NCI-H526 (cell line): ENCODE measurements around the gene CRADD.
"Not testable (repeated sequence)": the region's sequence is repeated elsewhere in the genome, so short reads cannot be mapped to it uniquely, and the experiment has no call there.

Experiments
- DNase-seq, 2 experiments: peaks; one replicate each; lab custom pipeline; 2025; lab: John Stamatoyannopoulos, UW

The CRADD gene

DNA sequence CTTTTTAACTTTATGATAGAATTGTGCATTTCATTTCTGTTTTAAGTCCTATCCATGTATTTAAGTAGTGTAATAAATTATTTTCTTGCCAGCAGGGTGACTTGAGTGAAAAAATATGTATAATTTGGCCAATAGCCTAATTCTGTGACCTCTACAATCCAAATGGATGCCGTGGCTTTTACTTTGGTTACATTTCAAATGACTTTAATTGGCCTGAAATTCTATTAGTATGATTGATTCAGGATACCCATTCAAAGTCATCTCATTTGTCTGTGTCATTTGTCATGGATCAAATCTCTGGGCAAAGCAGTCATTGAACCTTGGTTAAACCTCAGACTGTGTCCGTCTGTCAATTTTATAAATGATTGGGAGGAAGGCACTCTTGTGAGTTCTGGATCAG lies 29.6 kb downstream of the CRADD start:
- no peak for DNase-seq

DNA sequence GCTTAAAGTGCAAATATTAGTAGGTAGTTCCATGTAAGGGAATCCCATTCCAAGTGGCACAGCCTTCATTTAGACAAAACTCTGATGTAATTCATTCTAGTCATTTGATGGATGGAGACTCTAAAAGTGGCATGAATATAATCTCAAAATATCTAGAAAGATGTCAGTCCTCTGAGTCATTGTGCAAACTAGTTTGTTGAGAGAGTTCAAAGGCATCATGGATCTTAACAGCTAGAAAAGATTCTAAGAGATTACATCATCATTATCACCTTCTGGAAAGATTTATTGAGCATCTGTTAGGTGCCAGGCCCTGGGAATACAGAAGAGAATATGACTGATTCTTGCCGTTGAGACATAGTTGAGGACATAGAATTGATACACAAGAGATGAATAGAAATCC lies 30.7 kb downstream of the CRADD start:
- no peak for DNase-seq

DNA sequence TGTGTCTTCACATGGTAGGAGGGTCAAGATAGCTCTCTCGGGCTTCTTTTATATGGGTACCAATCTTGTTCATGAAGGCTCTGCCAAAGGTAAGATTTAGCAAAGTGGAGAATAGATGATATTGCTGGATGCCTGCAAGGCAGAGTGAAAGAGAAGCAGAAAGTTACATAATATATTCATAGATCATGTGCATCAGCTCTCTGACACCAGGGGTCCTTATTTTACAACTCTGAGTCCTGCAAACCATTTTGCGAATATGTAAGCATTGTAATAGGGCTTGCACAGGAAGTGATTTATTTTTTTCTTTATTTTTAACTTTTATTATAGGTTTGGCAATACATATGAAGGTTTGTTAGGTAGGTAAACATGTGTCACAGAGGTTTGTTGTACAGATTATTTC lies 31.8 kb downstream of the CRADD start:
- DNase-seq = no peak

DNA sequence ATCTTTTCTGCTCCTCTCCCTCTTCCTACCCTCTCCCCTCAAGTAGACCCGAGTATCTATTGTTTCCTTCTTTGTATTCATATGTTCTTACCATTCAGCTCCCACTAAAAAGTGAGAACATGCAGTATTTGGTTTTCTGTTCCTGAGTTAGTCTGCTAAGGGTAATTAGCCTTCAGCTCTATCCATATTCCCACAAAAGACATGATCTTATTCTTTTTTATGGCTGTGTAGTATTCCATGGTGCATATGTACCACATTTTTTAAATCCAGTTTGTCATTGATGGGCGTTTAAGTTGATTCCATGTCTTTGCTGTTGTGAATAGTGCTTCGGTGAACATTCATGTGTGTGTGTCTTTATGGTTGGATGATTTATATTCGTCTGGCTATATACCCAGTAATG lies 32.2 kb downstream of the CRADD start:
- no peak for DNase-seq

DNA sequence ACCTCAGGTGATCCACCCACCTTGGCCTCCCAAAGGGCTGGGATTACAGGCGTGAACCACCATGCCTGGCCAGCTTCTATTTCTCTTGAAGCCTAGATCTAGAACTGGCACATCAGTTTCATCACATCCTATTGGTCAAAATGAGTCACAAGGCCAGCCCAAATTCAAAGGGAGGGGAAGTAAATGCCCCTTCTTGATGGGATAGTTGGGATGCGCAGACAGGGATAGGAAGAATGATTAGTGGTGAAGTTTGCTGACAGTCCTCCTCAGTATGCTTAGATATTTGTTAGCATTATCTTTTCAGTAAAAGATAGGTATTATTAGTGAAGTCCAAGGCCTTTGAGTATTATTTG lies 33.4 kb downstream of the CRADD start:
- DNase-seq = no peak

DNA sequence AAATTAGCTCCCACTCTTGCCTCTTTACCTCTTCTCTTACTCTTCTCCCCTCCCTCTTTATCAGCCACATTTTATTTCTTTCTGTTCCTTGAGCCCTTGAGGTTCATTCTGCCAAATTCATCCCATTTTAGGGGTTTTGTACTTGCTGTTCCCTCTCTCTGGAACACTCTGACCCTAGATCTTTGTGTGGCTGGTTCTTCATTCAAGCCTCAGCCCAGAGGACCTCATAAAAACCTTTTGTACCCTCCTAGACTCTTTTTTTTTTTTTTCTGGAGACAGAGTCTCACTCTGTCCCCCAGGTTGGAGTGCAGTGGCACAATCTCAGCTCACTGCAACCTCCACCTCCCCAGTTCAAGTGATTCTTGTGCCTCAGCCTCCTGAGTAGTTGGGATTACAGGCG lies 34.3 kb downstream of the CRADD start:
- not testable (repeated sequence) for DNase-seq

DNA sequence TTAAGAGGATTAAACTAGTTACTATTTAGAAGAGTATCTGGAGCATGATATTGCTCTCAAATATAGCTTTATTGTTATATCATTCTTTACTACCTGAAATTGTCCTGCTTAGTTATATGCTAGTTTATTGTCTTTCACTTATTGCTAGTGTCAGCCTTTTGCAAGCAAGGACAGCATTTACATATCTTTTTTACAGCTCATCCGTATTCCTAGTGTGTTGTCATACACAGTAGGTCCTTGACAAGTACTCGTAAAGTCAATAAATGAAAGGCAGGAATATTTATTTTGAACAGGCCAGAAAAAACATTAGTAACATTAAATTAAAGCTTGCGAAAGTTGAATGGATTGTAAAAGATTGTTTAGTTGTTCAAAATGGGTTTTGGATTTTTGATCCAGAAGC lies 35.0 kb downstream of the CRADD start:
- no peak for DNase-seq

DNA sequence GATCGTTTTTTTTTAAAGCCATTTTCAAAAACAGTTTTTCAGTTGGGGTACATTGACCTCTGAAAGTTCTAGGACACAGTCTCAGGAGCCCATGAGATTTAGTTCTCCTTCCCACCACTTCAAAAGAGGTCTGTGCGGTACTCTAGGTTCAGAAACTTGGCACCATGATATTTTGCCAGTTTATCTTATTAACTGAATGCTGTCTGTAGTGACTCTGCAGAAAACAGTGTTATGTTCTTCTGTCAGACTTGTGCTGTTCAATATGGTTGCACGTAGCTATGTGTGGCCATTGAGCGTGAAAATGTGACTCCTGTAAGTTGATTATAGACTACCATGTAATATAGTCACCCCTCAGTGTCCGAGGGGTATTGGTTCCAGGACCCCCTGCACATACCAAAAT lies 35.9 kb downstream of the CRADD start:
- no peak for DNase-seq

DNA sequence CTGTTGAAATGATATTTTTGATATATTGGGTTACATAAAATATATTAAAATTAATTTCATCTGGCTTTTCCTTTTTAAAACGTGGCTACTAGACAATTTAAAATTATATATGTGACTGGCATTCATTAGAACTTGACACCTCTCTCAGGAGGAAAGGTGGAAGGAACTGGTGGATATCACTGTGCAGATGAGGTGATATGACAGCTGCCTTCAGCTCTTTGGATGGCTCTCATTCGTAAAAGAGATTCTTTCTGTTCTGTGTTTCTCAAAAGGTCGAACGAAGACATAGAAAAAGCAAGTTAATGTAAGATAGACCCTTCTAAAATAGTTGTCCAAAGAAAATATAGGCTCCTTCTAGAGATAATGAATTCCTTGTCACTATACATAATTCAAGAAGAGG lies 36.6 kb downstream of the CRADD start:
- DNase-seq = no peak

DNA sequence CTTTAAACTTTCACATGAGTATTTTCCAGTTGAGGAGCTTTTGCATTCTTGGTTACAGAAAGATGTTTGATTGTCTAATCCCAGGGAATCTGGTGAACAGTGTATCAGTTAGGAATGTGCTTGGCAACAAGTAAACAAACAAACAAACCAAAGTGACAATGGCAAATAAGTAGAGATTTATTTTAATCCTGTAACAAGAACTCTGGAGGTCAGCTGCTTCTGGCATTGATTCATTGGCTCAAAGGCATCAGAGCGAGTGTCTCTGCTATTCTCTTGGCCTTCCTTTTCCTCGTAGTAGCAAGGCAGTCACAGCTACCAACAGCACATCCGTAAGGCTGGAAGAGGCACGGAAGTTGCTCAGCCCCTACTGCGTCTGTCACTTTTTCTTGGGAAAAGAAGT lies 37.2 kb downstream of the CRADD start:
- DNase-seq = no peak

DNA sequence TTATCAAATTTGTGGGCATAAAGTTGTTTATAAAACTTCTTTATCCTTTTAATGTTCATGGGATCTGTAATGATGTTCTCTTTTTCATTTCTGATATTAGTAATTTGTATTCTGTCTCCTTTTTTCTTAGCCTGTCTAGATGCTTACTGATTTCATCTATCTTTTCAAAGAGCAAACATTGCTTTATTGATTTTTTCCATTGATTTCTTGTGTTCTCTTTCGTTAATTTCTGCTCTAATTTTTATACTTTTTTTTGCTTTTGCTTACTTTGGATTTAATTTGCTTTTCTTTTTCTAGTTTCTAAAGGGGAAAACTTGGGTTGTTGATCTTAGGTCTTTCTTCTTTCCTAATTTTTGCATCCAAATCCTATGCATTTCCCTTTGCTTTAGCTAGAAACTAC lies 42.5 kb downstream of the CRADD start:
- no peak for DNase-seq

DNA sequence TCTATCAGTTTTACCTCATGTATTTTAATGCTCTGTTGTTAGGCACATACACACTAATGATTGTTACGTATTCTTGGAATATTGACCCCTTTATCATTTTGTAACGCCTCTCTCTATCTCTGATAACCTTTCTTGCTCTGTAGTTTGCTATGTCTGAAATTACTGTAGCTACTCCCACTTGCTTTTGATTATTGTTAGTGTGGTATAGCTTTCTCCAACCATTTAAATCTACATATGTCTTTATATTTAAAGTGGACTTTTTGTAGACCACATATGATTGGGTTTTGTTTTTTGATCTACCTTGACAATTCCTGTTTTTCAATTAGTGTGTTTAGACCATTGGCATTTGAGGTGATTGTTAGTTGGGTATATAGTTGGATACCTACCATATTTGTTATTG lies 43.4 kb downstream of the CRADD start:
- DNase-seq = no peak

DNA sequence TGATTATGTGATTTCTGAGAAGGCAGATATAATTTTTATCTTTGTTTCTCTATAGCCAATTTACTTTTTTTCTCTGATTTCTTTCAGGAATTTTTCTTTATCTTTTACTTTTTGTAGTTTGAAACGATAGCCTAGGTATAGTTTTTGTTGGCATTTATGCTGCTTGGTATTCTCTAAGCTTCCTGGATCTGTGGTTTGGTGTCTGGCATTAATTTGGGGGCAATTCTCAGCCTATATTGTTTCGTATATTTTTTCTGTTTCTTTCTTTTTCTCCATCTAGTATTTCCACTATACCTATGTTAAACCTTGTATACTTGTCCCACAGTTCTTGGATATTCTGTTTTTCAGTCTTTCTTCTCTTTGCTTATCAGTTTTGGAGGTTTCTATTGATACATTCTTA lies 45.0 kb downstream of the CRADD start:
- no peak for DNase-seq

DNA sequence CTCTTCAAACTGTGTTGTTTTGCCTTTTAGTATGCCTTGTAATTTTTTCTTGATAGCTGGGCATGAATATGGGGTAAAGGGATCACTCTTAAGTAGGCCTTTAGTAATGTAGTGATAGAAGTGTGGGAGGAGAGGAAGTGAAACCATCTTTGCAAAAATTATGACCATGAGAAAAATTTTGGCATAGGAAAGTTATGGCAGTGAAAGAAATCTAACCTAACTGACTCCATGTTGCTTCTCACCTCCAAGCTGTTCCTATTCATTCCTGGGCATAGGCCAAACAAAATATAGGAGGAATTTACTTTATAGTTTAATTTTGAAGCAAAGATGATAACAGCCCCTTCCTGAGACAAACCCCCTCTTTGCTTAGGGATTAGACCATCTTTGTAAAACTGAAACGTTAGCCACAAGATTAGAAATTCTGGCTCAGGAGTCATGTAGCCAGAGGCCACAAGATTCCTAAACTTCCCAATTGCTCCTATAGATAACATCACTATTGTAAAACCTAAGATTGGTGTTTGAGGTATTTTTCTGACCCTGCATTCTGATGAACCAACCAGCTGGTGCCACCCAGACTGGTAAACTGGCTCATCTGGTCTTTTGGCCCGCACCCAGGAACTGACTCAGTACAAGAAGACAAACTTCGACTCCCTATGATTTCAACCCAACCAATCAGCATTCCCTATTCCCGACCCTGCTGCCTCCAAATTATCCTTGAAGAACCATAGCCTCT lies 45.8 kb downstream of the CRADD start:
- no peak for DNase-seq

DNA sequence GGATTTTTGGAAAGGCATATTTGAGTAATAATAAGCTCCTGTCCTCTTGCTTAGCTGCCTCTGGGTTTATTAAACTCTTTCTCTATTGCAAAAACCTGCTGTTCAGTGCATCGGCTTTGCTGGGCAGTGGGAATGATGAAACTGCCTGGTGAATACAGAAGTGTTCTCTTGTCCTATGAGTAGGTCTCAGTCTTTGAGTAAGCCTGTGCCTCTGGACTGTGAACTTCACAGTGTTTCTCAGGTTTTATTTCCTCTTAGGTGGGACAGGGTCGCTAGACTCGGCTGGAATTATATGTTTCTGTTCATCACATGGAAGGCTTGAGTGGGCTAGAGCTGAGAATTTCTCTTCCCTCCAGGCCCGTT lies 46.4 kb downstream of the CRADD start:
- DNase-seq = no peak

DNA sequence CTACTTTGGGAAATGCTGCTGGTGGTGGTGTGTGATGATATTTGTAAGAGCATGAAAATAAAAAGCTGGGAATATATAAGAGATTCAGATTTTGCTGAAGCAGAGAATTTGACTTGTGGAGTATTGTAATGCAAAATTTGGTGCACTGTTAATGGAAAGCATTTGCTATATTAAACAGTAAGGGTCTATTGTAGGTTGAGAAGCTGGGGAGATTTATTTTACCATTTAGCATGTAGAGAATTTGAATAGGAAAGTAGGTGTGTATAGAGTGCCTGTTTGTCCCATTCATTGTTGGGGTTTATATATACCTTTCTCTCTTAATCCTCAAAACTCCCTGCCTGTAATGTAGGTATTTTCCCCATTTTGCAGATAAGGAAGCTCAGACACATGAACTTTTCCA lies 48.4 kb downstream of the CRADD start:
- DNase-seq = peak in 1 of 2 experiments; percentile 12

DNA sequence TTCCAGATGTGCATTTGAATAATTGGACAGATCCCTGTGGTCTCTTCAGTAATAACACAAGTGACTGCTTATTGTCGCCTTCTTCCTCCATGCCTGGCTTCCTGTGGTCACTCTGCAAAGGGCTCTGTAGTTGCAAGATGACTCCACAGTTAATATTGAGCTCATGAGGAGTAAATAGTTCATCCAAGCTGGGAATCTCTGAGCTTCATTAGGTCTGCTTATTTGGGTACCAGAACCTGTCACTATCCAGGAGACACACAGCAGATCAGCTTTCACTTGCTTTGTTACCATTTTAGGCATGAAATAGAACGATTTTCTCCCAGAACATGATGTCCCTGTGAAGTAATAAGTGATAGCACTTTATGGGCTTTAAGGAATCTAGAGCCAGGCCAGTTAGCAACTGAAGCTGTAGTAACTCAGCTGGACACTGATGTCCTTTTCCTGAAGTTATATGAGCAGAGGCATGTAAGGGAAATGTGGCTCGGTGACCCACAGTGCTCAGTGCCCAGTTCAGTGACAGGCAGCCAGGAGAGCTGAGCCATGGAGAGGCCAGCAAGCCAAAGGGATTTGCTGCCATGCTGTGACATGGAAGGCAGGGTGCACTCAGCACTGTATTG lies 50.1 kb downstream of the CRADD start:
- DNase-seq = no peak

DNA sequence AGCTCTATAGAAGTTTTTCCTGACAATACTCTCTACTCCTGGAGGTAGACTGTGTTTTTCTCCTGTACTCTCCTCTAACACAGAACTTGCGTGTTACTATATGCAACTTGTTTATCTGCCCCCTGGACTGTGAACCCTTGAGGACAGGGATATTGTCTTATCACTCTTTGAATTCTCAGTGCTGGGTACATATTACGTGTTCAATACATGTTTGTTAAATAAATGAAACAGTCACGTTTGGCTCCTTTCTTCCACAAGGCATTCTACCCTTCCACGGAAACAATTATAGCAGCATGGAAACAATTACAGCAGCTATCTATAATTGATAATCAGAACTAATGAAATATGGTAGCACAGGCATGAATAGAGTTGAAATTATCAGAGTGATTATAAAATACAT lies 50.7 kb downstream of the CRADD start:
- no peak for DNase-seq

DNA sequence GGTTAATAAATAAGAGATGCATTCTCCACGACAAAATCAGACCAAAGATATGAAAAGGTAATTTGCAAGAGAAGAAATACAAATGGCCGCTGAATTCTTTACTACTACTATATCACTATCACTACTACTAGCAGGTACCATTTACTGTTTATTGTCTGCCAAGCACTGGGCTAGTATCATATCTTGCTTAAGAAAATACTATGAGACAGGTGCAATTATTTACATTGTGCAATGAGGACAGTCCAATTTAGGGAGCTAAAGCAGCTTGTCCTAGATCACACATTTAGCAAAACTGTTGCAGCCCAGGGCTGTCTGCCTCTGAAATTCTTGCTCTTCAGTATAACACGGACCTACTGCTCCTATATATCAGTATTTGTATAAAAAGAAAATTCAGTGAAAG lies 52.8 kb downstream of the CRADD start:
- no peak for DNase-seq

DNA sequence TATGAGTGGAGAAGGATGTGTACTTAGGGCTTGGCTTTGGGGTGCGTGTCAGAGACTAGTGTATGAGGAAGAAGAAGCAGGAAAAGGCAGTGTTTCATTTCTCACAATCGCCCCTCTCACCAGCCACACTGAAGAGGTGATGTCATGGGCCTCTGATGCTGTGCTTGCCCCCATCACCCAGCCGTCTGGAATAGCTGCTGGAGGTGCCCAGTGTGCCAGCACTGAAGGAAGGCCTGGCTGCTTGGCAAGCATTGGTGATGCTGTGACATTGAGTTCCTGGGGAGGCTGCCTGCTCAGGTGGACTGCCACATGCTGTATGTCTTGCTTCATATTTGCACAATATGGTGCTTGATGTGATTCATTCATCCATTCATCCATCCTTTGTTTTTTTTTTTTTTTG lies 56.2 kb downstream of the CRADD start:
- DNase-seq = no peak

DNA sequence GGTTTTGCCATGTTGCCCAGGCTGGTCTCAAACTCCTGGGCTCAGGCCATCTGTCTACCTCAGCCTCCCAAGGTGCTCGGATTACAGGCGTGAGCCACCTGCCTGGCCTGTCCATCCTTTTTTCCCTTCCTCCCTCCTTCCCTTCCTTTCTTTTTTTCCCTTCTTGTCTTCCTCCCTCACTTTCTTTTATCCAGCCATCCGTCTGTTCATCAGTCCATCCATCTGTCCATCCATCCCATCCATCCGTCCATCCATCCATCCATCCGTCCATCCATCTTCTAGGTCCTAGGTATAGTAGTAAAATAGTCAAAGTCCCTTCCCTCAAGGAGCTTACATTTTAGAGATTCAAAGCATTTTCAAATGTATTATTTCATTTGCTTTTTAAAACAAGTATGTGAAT lies 56.8 kb downstream of the CRADD start:
- DNase-seq = no peak

DNA sequence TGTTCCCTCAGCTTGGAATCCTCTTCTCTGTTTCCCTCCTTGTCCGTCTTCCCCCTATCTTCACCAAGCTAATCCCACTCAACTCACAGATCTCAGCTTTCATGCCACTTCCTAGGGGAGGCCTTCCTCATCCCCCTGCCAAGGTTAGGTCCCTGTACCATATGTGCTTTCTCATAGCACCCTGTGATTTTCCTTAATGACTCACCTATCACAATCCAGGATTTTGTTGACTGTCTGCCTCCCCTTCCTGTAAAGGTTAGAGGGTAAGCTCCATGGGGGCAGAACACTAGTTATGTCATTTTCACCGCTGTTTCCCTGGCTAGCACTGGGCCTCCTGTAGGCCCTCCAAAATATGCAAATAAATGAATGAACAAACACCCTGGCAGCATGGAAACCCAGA lies 57.6 kb downstream of the CRADD start:
- DNase-seq = no peak

DNA sequence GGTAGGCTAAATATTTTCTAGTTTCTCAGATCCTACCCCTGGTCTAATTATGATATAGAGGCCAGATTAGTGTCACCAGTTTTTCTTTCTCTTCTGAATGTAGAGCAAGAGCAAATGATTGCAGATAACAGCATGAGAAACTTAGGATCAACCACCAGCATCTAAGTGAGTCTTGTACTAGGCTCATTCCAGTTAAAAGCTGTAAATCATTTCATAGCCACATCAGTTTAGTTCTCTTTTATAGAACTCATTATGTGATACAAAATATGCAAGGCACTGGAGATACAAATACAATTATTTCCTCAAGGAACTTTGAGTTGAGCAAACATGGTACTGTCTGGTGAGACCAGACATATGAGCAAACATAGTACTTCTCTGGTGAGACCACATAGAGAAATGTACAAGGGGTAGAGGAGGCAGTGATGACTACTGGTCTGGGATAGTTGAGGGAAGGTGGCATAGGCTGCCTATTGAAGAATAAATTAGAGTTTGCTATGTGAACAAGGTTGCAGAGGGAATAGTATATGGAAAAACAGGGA lies 59.5 kb downstream of the CRADD start:
- no peak for DNase-seq
